Neural cell (in vitro differentiated cells): Measurements from ENCODE around the gene KCNH5. TPM values are rescaled to one million over a fixed set of nuclear protein-coding genes. Genes with fewer than 3 reads are reported as not detected.

Experiments used
- H2AFZ ChIP-seq: fragments of 200-600, 300-800 bp; sonication (generic), shearing (Covaris generic); 2 replicates; pipeline ENCODE4 v1.6.0; 2014; ENCODE audit warnings: low read depth, mild to moderate bottlenecking, antibody characterized with exemption, low read length, moderate library complexity
- H3F3A ChIP-seq: fragments of 200-600 bp; shearing (Covaris generic); 2 replicates; pipeline ENCODE4 v1.6.1; 2016; ENCODE audit warnings: mild to moderate bottlenecking, moderate library complexity, mixed read lengths, antibody characterized with exemption, low read length; ENCODE audit not compliant: insufficient read depth, poor library complexity, severe bottlenecking
- H3K27ac ChIP-seq: fragments of 200-600, 300-800 bp; sonication (generic), shearing (Covaris generic); 2 replicates; pipeline ENCODE4 v1.5.1; 2014; ENCODE audit warnings: mild to moderate bottlenecking, low read length, moderate library complexity
- H3K27me3 ChIP-seq: fragments of 300-800, 200-600 bp; sonication (generic), shearing (Covaris generic); 2 replicates; pipeline ENCODE4 v1.6.0; 2014; ENCODE audit warnings: mild to moderate bottlenecking, low read depth, low read length, moderate library complexity; ENCODE audit not compliant: insufficient read depth
- H3K36me3 ChIP-seq: fragments of 300-800, 200-600 bp; sonication (generic), shearing (Covaris generic); 2 replicates; pipeline ENCODE4 v1.5.1; 2014; ENCODE audit warnings: mild to moderate bottlenecking, antibody characterized with exemption, low read length, moderate library complexity; ENCODE audit not compliant: insufficient read depth
- H3K4me2 ChIP-seq: fragments of 300-800, 200-600 bp; sonication (generic), shearing (Covaris generic); 2 replicates; pipeline ENCODE4 v1.6.0; 2014; ENCODE audit warnings: mild to moderate bottlenecking, low read length
- H3K4me3 ChIP-seq: fragments of 300-800, 200-600 bp; sonication (generic), shearing (Covaris generic); 2 replicates; pipeline ENCODE4 v1.5.1; 2014; ENCODE audit warnings: mild to moderate bottlenecking, low read length, moderate library complexity
- H3K79me2 ChIP-seq: fragments of 200-600 bp; shearing (Covaris generic); replicated peaks from 2 replicates; pipeline ENCODE4 v1.6.0; 2014; ENCODE audit warnings: mild to moderate bottlenecking, low read length, moderate library complexity; ENCODE audit not compliant: insufficient read depth
- H3K9ac ChIP-seq: fragments of 300-800, 200-600 bp; sonication (generic), shearing (Covaris generic); 2 replicates; pipeline ENCODE4 v1.6.1; 2016; ENCODE audit warnings: mild to moderate bottlenecking, low read length, mixed read lengths
- H3K9me2 ChIP-seq: fragments of 200-600 bp; shearing (Covaris generic); 2 replicates; pipeline ENCODE4 v1.6.1; 2016; ENCODE audit warnings: mild to moderate bottlenecking, low read length, mixed read lengths; ENCODE audit not compliant: insufficient read depth
- H3K9me3 ChIP-seq: fragments of 200-600, 300-800 bp; sonication (generic), shearing (Covaris generic); 2 replicates; pipeline ENCODE4 v1.6.1; 2016; ENCODE audit warnings: mild to moderate bottlenecking, mixed run types, low read length, moderate library complexity, mixed read lengths
- H4K20me1 ChIP-seq: fragments of 200-600 bp; shearing (Covaris generic); 2 replicates; pipeline ENCODE4 v1.6.1; 2016; ENCODE audit warnings: mild to moderate bottlenecking, mixed run types; ENCODE audit not compliant: insufficient read depth
- CTCF ChIP-seq: fragments of 450-650 bp; IDR thresholded peaks from 2 replicates; pipeline ENCODE4 v1.5.1; 2014; ENCODE audit warnings: antibody characterized with exemption, mild to moderate bottlenecking, moderate library complexity; ENCODE audit not compliant: poor library complexity, severe bottlenecking
- EP300 ChIP-seq: fragments of 450-650 bp; conservative IDR thresholded peaks from 2 replicates; pipeline ENCODE4 v1.6.1; 2014; ENCODE audit warnings: antibody characterized with exemption, mild to moderate bottlenecking, moderate library complexity; ENCODE audit not compliant: poor library complexity, severe bottlenecking
- EZH2 ChIP-seq: fragments of 200-600, 300-800 bp; shearing (Covaris generic), sonication (generic); IDR thresholded peaks from 2 replicates; pipeline ENCODE4 v1.6.1; 2014; ENCODE audit warnings: antibody characterized with exemption, low read length, borderline replicate concordance, mild to moderate bottlenecking; ENCODE audit not compliant: insufficient read depth, poor library complexity, severe bottlenecking
- MXI1 ChIP-seq: fragments of 450-650 bp; conservative IDR thresholded peaks from 2 replicates; pipeline ENCODE4 v1.6.1; 2014; ENCODE audit warnings: antibody characterized with exemption, mild to moderate bottlenecking; ENCODE audit not compliant: poor library complexity, severe bottlenecking
- POLR2AphosphoS5 ChIP-seq: IDR thresholded peaks from 2 replicates; pipeline ENCODE4 v1.6.1; 2012
- RAD21 ChIP-seq: fragments of 450-650 bp; conservative IDR thresholded peaks from 2 replicates; pipeline ENCODE4 v1.6.1; 2014; ENCODE audit warnings: antibody characterized with exemption, mild to moderate bottlenecking, moderate library complexity
- REST ChIP-seq: IDR thresholded peaks from 2 replicates; pipeline ENCODE4 v1.6.1; 2012; ENCODE audit warnings: borderline replicate concordance
- SMC3 ChIP-seq: fragments of 450-650 bp; conservative IDR thresholded peaks from 2 replicates; pipeline ENCODE4 v1.6.1; 2014; ENCODE audit warnings: antibody characterized with exemption, mild to moderate bottlenecking, moderate library complexity; ENCODE audit not compliant: poor library complexity
- TAF1 ChIP-seq: IDR thresholded peaks from 2 replicates; pipeline ENCODE4 v1.6.1; 2012; ENCODE audit warnings: low read depth
- polyA plus RNA-seq: library from polyadenylated mRNA; depleted of rRNA; stranded (reverse); fragments of >200 nt; gene quantifications from 2 replicates; pipeline ENCODE4 v1.2.3, GENCODE V29; 2014

The KCNH5 gene
- polyA plus RNA-seq, 1 donor from 2014 or later: 0.95 TPM

GRCh38 chr14:62776300-62776699 is 269.0 kb downstream of the KCNH5 start:
- Histone ChIP-seq H3K9ac (no peak overlapping the region), H4K20me1 (no peaks in the 10 kb centered on the region), H3K9me2 (no peaks in the 10 kb centered on the region), H3F3A (no peaks in the 10 kb centered on the region), H3K79me2 (no peaks in the 10 kb centered on the region), H3K4me3 (no peak overlapping the region), H3K4me2 (no peak overlapping the region), H3K9me3 (no peaks in the 10 kb centered on the region), H3K27ac (no peak overlapping the region), H3K27me3 (no peaks in the 10 kb centered on the region), H3K36me3 (no peaks in the 10 kb centered on the region), H2AFZ (no peak overlapping the region)
- TF ChIP-seq MXI1 (no peak), TAF1 (no peak), EZH2 (no peak), SMC3 (no peak), CTCF (no peak), REST (no peak), EP300 (no peak), RAD21 (no peak), POLR2AphosphoS5 (no peak)

- Histone ChIP-seq H3K79me2 (no peaks in the 10 kb centered on the region), H3K9ac (no peak overlapping the region), H4K20me1 (no peaks in the 10 kb centered on the region), H2AFZ (no peak overlapping the region), H3K27ac (no peak overlapping the region), H3K9me2 (no peaks in the 10 kb centered on the region), H3K9me3 (no peaks in the 10 kb centered on the region), H3K4me2 (no peak overlapping the region), H3K27me3 (no peaks in the 10 kb centered on the region), H3K36me3 (no peaks in the 10 kb centered on the region), H3F3A (no peaks in the 10 kb centered on the region), H3K4me3 (peak overlapping the region; percentile 36)
- TF ChIP-seq SMC3 (no peak), EP300 (no peak), CTCF (no peak), TAF1 (no peak), RAD21 (no peak), MXI1 (no peak)
Measured at GRCh38 chr14:62768753-62769152, 276.5 kb downstream of the KCNH5 start.
